GM18498 (cell line): ENCODE results near the gene COX18.

Experiments used
- ATAC-seq: cut with Tn5 transposase; IDR thresholded peaks from one replicate; pipeline ENCODE4 v1.9.1; 2021; ENCODE audit warnings: mild to moderate bottlenecking, moderate library complexity; ENCODE audit not compliant: unreplicated experiment

Gene COX18, protein sequence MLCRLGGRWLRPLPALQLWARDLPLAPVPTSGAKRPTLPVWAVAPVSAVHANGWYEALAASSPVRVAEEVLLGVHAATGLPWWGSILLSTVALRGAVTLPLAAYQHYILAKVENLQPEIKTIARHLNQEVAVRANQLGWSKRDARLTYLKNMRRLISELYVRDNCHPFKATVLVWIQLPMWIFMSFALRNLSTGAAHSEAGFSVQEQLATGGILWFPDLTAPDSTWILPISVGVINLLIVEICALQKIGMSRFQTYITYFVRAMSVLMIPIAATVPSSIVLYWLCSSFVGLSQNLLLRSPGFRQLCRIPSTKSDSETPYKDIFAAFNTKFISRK

DNA sequence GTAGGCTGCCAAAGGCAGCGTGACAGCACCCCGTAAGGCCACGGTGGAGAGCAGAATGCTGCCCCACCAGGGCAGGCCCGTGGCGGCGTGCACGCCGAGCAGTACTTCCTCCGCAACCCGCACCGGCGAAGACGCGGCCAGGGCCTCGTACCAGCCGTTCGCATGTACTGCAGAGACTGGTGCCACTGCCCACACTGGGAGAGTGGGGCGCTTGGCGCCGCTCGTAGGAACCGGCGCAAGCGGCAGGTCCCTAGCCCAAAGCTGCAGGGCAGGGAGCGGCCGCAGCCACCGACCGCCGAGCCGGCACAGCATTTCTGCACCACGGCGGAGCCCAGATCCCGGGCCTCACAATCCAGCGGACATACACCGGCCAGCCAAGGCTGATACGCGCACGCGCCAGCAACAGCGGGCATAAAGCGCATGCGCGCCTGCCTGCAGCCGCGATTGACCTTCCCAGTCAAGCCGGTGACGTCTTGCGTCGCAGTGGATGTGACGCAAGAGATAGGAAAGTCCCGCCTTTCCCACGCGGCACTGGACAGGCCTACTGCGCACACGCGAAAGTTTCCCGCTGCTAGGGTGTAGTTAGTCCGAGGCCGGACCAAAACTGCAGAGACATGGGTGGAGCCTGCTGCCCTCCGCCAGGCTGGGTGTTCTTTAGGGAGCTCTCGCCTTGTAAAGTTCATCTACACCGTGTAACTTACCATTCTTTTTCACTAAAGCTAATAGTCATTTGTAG lies at the start of gene COX18:
COX18 (minus strand) TSS at position 379 of the 736 bp plus-strand sequence; CDS start at position 312, 67 bp downstream.
- ATAC-seq: peak; percentile 83

DNA sequence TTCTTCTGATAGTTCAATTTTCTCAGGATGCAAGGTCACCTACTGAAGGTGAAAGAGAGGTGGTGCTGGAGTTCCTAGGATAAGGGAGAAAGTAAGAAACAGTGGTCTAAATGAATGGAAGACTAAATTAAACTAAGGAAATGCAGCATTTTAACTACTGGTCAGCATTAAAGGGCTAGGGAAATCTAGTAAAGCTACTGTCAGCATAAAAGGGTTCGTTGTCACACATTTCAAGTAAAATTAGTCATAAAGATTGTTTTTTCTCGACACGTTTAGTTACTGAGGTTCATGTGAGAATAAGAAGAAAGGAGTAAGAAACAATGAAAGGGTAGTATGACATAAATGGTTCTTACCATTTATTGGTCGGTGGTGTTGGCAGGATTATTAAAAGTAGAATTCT lies 40.0 kb upstream of the COX18 start:
- no peak for ATAC-seq

DNA sequence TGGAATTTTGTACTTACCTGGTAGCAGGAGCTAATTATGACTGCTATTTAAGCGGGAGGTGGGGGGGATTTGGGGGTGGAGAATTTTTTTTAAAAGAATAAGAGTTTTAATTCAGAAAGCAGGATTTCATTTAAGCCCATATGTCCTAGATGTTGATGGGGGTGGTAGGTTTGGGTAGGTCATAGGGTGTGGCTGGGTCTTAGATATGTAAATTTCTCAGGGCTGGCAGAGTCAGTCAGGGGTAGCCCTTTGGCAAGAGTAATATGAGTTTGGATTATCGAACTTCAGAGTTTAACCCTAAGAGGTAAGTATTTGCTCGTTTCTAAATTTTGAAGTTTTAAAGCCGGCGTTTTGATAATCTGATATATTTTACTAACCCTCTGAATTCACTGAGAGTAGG lies 35.2 kb upstream of the COX18 start:
- ATAC-seq: no peak

DNA sequence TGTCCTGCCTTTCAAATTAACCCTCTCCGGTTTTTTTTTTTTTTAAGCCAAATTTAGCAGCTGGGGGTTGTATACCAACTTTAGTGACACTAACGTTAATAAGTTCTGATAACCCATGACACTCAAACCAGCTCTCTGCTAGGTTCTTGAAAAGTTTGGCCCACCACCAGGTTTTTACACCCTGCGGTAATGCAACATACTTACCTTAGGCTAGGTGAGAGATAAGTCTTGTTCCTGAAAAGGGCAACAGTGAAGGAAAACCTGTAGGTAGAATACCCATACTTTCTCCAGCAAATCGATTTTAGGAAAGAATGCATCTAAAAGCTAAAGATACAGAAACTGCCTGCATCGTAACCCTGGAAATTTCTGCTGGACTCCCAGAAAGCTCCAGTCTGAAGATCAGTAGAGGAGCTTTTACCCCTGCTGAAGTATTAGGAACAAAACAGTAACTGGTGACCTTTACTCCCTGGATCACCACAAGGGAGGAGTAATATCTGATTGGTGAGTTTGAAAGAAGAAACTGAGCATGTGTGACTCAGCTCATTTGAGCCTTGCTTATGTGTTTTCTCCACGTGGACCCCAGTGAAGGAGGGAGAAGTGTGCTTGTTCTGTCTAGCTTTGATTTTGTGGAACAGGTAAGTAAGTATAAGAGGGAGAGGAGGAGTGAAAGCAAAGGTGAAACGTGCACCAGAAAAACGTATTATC lies 34.4 kb upstream of the COX18 start:
- no peak for ATAC-seq

DNA sequence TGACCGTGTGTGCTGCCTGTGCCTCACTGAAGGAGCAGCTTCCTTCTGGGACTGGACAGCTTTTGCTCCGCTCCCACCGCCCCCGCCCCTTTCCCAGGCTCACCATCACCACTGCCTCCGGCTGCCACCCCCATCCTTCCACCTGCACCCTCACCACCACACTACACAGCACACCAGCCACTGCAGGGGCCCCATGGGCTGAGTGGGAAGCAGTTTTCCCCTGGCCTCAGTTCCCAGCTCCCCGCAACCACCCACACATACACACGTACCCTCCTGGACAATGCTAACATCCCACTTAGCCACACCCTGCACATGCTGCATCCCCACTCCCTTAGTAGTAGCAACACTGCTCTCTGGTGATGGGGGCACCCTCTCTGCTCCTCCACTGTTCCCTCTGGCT lies 29.6 kb upstream of the COX18 start:
- no peak for ATAC-seq

DNA sequence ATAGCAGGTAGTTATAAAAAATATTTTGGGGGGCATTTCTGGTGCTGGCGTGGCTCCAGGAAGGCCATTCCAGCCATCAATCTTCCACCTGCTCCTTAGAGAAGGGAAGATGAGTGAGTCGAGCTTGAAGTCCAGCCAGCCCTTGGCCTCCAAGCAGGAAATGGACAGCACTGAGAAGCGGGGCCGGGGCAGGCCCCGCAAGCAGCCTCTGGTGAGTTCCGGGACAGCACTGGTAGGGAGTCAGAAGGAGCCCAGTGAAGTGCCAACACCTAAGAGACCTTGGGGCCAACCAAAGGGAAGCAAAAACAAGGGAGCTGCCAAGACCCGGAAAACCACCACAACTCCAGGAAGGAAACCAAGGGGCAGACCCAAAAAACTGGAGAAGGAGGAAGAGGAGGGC lies 29.2 kb upstream of the COX18 start:
- ATAC-seq: no peak

DNA sequence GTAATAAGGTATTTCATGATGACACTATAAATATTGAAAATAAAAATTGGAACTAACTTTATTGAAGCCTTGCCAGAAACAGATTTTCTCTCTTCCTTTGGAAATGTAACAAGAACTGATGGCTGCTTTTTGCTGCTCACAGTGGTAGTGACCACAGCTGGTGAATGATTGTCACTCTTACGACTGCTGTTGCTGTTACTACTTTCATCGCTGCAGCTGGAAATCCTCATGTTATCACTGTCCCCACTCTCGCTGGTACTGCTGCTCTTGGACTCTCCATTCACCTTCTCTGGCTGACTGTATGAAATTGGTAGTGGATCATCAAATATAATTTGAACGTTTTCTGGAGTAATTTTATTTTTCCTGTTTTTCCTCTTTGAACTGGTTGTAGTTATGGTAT lies 28.5 kb upstream of the COX18 start:
- ATAC-seq: no peak

DNA sequence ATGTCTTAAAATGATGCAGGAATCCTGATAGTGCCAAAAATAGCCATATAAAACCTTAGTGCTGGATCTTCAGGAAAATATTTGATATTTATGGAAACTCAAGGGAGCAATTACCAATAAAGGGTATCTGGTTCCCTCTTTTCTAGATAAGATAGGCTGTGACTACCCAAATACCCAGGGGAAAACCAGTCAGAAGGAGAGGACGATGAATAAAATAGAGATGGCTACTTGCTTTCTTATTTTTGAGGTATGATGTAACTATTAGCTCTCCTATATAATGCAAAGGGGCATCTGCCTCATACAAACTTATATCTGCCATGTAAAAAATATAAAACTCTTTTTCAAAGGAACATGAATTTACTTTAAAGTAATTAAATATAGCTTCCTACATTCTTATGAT lies 23.4 kb upstream of the COX18 start:
- no peak for ATAC-seq

DNA sequence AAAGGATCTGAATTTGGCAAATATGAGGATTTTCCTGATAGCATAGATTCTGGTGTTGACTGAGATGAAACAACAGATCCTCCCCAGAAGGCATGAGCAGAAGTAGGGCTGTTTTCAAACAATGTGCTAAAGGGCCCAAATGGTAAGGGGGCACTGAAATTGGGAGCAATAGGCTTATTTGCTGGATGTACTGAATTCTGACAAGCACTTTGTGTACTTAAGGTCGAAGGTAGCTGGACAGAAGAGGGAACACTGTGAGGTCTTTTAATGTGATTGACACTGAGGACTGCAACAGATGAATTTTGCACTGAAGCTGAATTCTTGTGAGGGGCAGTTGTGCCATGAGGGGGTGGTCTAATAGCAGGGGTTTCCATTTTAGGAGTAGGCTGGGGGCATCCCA lies 21.2 kb upstream of the COX18 start:
- no peak for ATAC-seq

DNA sequence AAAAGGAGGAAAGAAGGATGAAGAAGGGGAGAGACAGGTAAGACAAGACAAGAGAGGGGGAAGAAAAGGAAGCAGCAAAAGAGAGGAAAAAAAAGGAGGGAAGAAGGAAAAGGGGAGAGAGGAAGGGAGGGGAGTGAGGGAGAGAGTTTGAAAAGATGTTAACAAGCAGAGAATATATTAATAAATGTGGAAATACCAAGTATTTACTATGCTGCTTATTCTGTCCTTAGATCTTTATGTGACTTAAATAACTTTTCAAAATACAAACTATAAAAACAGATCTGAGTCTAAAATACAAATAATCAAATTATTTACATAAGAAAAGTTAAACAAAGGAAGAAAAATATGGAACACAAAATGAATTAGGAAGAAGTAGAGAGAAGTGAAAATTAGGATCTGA lies 18.4 kb upstream of the COX18 start:
- ATAC-seq: no peak

DNA sequence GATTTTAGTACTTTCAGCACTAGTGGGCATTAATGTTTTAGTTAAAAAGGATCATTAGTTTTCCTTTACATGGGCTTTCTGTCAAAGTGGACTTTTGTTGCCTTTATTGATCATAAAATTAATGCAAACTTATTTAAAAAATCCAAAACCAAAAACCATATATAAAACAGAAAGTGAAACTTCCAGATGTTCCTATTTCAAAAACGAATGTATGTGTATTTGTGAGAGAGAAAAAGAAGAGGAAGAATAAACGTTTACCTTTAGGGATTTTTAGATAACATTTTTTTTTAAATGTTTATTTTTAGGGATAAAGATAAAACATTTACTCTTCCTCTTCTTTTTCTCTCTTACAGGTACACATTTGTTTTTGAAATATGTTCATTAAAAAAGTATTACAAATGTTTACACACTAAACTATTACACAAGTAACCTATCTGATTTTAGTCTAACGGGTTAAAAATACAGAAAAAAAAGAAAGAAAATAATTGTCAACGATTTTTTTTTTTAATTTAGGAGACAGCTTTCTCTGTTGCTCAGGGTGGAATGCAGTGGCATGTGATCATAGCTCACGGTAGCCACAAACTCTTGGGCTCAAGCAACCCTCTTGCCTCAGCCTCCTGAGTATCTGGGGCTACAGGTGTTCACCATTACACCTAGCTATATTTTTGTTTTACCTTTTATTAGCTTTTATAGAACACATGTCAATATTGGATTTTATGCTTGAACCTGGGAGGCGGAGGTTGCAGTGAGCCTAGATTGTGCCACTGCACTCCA lies 16.8 kb upstream of the COX18 start:
- ATAC-seq: no peak

DNA sequence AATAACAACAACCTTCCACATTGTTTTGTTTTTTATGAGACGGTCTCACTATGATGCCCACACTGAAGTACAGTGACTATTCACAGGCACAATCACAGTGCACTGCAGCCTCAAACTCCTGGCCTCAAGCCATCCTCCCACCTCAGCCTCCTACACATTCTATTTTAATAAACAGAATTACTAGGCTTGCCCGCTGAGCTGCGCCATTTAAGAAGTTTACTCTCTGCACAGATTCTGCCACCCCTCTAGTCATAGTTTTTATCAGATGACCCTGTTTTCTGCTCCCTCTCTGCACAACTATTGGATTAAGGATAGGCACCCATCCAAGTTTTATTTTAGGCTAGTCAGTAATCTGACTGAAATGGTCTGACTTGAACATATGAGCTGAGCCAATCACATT lies 11.3 kb upstream of the COX18 start:
- ATAC-seq: no peak

DNA sequence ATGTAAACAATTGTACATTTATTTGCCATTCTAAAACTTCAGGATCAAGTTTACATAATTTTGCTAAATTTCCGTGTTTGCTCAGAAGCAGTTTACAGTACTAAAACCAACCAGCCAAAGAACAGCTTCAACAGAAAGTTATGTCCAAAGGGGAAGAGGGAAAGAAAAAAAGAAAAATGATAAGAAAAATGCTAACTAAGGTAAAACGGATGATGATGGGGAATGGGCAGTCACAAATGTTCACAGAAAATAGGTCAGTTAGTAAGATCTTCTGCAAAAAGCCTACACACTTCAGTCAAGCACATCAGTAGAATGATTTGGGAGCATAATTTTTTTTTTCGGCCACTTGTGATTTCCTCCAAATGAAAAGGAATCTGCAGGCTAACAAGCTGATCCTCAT lies 6.3 kb upstream of the COX18 start:
- no peak for ATAC-seq

DNA sequence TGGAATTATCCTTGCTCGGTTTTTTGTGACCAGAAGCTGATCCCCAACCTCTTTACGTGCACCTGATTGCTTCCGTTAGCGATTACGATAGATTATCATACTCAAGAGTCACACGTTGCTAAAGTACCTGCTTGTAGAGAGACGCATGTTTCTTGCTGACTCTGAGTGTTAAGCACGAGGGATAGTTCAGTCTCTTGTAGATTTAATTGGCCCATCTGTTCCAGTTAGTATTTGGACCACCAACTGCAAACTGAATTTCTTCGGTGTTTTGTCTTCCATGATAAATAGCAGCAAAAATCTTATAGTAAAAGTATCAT lies 516 bp upstream of the COX18 start:
- ATAC-seq: peak; percentile 23

DNA sequence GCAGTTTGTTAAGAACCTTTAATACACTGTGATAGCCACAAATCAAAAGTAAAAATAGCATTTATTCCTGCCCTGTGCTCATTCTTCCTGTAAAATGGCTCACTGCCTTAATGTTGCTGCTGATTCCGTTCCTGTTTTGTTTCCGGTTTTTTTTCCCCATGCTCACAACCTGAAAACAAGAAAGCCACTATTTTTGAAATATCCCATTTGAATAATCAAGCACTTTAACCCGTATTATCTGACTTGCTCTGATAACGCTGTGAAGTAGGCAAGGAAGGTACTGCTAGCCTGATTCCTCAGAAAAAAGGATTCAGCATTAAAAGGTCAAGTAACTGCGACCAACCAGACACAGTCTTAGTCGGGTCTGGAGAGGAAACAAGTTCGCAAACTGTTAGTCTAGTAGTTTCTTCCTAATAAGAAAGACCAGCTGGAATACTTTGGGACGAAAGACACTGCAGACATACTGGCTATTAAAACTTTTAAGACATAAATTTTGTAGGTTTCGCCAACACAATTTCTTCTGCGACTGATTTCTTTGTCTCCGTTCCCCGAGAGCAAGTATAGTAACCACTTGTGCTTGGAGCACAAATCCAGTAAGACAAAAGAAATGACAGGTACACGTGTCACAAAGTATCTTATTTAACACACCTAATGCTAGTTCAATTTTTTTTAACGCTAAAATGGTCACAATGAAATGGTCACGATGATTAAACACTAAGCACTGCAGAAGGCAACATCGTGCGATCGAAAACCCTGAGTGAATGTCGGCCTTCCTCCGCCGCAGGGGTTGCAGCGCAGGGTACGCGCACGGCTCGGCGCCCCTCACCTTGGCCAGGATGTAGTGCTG lies 802 bp downstream of the COX18 start:
- ATAC-seq: peak; percentile 4

DNA sequence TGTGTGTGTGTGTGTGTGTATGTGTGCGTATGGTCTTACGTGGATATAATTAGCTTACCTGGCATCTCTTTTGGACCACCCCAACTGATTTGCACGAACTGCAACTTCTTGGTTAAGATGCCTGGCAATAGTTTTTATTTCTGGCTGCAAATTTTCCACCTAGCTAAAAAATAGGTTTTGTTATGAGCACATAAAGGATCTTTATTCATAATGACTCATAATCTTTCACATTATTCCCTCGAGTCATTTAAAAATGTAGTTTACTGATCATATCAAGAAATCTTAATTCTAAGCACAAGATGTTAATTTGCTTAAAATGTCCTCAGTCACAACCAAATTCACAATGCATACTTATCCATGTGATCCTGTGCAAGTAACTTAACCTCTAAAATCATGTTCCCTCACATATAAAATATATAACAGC lies 1.5 kb downstream of the COX18 start:
- ATAC-seq: no peak

DNA sequence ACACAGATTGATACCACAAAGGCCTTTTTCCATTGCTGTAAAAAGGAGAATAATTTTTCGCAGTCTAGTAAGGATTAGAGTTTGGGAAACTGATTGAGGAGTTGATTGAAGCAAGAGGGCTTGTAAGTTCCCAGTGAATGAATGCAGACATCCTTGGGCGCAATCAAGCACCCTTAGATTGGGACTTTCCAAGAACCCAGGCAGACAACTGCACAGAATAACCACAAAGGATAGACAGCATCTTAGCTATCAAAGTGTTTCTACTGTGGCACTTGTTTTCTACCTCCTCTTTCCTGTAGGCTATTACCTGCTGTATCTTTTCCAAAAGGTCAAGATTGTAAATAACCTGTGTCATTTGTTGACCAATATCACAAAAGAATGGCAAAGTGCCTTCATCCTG lies 2.6 kb downstream of the COX18 start:
- ATAC-seq: no peak

DNA sequence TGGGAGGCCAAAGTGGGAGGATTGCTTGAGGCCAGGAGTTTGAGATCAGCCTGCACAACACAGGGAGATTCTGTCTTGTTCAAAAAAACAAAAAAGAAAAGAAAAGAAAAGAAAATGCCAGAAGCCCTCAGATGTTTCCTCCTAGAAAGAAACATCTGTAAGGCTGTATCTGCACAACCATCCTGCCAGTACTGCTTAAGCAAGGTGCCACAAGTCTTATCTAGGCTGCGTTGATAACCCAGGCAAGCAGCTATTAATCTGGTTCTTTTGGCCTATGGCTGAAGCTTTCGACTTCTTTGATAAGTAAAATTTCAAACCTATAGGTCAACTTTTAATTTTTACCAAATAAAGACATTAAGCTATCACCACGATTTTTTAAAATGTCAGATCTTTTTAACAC lies 3.1 kb downstream of the COX18 start:
- no peak for ATAC-seq

DNA sequence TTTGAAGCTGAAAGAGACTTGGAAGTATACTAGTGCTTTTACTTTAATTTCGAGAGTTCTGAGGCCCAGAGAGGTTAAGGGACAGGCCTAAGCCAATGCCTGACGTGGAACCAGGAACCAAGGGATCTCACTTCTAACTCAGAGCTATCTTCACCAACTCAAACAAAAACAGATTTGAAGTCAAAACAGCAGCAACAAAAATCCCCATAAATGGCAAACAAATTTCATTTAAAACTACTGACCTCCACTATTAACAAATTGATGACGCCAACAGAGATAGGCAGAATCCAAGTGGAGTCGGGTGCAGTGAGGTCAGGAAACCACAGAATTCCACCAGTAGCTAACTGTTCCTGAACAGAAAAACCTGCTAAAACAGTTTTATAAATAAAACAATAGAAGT lies 5.0 kb downstream of the COX18 start:
- no peak for ATAC-seq

DNA sequence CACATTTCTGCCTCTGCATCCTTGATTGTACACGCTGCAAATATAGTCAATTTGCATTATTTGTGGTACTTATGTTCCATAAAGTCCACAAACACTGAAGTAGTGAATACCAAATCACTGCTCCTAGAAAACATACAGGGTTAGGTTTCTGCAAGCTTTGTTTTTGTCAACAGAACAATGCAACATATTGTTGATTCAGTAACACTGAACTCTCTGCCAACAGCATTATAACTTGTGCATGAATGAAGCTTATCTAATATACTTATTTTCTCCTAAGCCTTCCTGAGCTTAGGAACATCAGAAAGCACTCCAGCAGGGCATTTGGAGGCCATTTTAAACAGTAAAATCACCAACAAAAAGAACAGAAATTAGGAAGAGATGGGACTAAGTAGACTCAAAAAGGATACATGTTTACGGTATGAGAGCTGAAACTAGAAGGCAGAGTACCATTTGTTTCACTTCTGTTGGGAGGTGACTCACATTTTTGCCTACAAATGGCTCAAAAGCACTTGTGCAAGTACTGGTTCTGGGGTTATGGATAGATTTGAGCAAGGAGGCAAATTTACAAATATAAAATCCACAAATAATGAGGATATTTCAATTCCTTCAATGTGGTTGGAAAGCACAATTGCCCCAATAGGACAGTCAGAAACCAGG lies 14.1 kb downstream of the COX18 start:
- ATAC-seq: peak; percentile 92
